Prostate gland (tissue), 2 donors: Measurements from ENCODE around the gene SLC10A7.

Source experiments
- CTCF ChIP-seq, 4 experiments: fragments of 200-600 bp in 2 of 4; fragments of 450-650 bp in 2 of 4; sonication (generic) in 2 of 4; IDR thresholded peaks; 1 replicate in 3 of 4; 2 replicates in 1 of 4; pipeline ENCODE4 v1.5.1; 2016 to 2019; ENCODE audit warnings: antibody characterized with exemption in 4 of 4, mild to moderate bottlenecking in 2 of 4, moderate library complexity in 2 of 4
- POLR2A ChIP-seq: fragments of 450-650 bp; IDR thresholded peaks from one replicate; pipeline ENCODE4 v1.6.1; 2016; ENCODE audit warnings: antibody characterized with exemption, mild to moderate bottlenecking
- POLR2AphosphoS5 ChIP-seq: sonication (generic); formaldehyde crosslinking; IDR thresholded peaks from one replicate; pipeline ENCODE4 v1.6.1; 2017; ENCODE audit warnings: antibody characterized with exemption

- TF ChIP-seq CTCF (IDR thresholded peaks at IDR 0.05) (no peak), POLR2AphosphoS5 (no peak), POLR2A (no peak)
Measured at GRCh38 chr4:146359771-146360170, 162.0 kb downstream of the SLC10A7 start.
